ENCODE measurements around the gene STXBP6. TPM values are rescaled to one million over a fixed set of nuclear protein-coding genes. Genes with fewer than 3 reads are reported as not detected.

Gene STXBP6
- total and polyA plus RNA-seq, 10 of the 15 experiments (the other 5 are each of a cell fraction or from before 2014, with no cell fraction given) = 1.2 to 47.3 (median 1.9) TPM

- BruUV-seq (replicated peaks) = no TSS peak
- intact Hi-C loops (cut with micrococcal nuclease; ENCODE audit: unreplicated experiment) = no loop called here
These were observed 128.0 kb downstream of the STXBP6 start for GRCh38 chr14:24921903-24922302.

GRCh38 chr14:24920265-24921075, 129.5 kb downstream of the STXBP6 start:
- H3K27ac ChIP-seq (ENCODE audit: control insufficient read depth, insufficient read depth) = no peak overlapping the region
- 17% methylated on average over 4 of the region's 4 CpGs for WGBS (ENCODE audit: insufficient coverage, insufficient replicate concordance, low lambda C conversion rate, missing lambda C conversion rate)
- FAIRE-seq = no peak
- no peaks in the 10 kb centered on the region for H3K36me3 ChIP-seq (ENCODE audit: control insufficient read depth in 2 of 2, insufficient read depth in 2 of 2, low read length in 1 of 2)
- ChIA-PET CTCF (interaction anchor here (0.8 to 2.8 kb wide), 6 partner anchors 9 to 210 kb away, joined by 3 to 11 read pairs (median 6); no protein-coding TSS in a partner anchor), SMC1A (ENCODE audit: uncharacterized antibody, unreplicated experiment) (interaction anchor here (0.7 to 3.3 kb wide), 16 partner anchors 9 to 122 kb away, joined by 3 to 14 read pairs (median 4); no protein-coding TSS in a partner anchor), POLR2A (interaction anchor here (0.6 to 1.4 kb wide), 3 partner anchors 33 to 229 kb away, joined by 3 to 10 read pairs (median 3); no protein-coding TSS in a partner anchor), RAD21 (ENCODE audit: unreplicated experiment) (interaction anchor here (0.9 to 2.6 kb wide), 9 partner anchors 9 to 113 kb away, joined by 3 to 12 read pairs (median 3); no protein-coding TSS in a partner anchor)
- H3K9ac ChIP-seq (ENCODE audit: control insufficient read depth, insufficient read depth, low read length) = no peak overlapping the region
- BruUV-seq (replicated peaks) = no TSS peak
- H3K4me3 ChIP-seq = no peak overlapping the region
- intact Hi-C loops (cut with micrococcal nuclease; ENCODE audit: unreplicated experiment) (no loop called here), in situ Hi-C loops (cut with MboI) (no loop called here)
- H4K20me1 ChIP-seq (ENCODE audit: control insufficient read depth, insufficient read depth) = no peaks in the 10 kb centered on the region
- H3K4me1 ChIP-seq (ENCODE audit: control insufficient read depth, insufficient read depth, low read length) = no peaks in the 10 kb centered on the region
- no peak overlapping the region for H2AFZ ChIP-seq (ENCODE audit: control insufficient read depth, low read depth, low read length)
- H3K9me3 ChIP-seq (replicated peaks; ENCODE audit: control insufficient read depth, insufficient read depth, low read length) = no peaks in the 10 kb centered on the region
- ATAC-seq = no peak
- no peaks in the 10 kb centered on the region for H3K79me2 ChIP-seq (ENCODE audit: control insufficient read depth, insufficient read depth, low read length)
- TF ChIP-seq LARP7 (IDR thresholded peaks at IDR 0.05) = no peak
- TF ChIP-seq BRCA1 (IDR thresholded peaks at IDR 0.05; ENCODE audit: low read depth, low read length) = no peak
- no peak for TF ChIP-seq HSF1 (IDR thresholded peaks at IDR 0.05; ENCODE audit: low read depth, low read length)
- TF ChIP-seq NFXL1 (IDR thresholded peaks at IDR 0.05; ENCODE audit: borderline replicate concordance) = no peak
- no peak for TF ChIP-seq MTA3 (IDR thresholded peaks at IDR 0.05; ENCODE audit: borderline replicate concordance, low read length)
- H3K4me2 ChIP-seq (ENCODE audit: control insufficient read depth, insufficient read depth) = no peak overlapping the region
- H3K27me3 ChIP-seq (replicated peaks in 1 of 2; ENCODE audit: control insufficient read depth in 2 of 2, insufficient read depth in 2 of 2, low read length in 1 of 2) = no peaks in the 10 kb centered on the region
- no peak for DNase-seq (ENCODE audit: low read depth, low spot score)

More at GRCh38 chr14:24921903-24922302, 128.0 kb downstream of the STXBP6 start:
- no peak for DNase-seq (ENCODE audit: low read depth, low spot score)
- 45% methylated on average over 1 of the region's 1 CpG for WGBS (ENCODE audit: insufficient coverage, insufficient replicate concordance, low lambda C conversion rate, missing lambda C conversion rate)
- Histone ChIP-seq H3K36me3 (ENCODE audit: control insufficient read depth in 2 of 2, insufficient read depth in 2 of 2, low read length in 1 of 2) (no peaks in the 10 kb centered on the region), H3K79me2 (ENCODE audit: control insufficient read depth, insufficient read depth, low read length) (no peaks in the 10 kb centered on the region), H3K4me3 (no peak overlapping the region), H3K4me1 (ENCODE audit: control insufficient read depth, insufficient read depth, low read length) (no peaks in the 10 kb centered on the region), H3K4me2 (ENCODE audit: control insufficient read depth, insufficient read depth) (no peak overlapping the region), H3K9me3 (replicated peaks; ENCODE audit: control insufficient read depth, insufficient read depth, low read length) (no peaks in the 10 kb centered on the region), H3K27ac (ENCODE audit: control insufficient read depth, insufficient read depth) (no peak overlapping the region), H2AFZ (ENCODE audit: control insufficient read depth, low read depth, low read length) (no peak overlapping the region), H3K27me3 (replicated peaks in 1 of 2; ENCODE audit: control insufficient read depth in 2 of 2, insufficient read depth in 2 of 2, low read length in 1 of 2) (no peaks in the 10 kb centered on the region), H4K20me1 (ENCODE audit: control insufficient read depth, insufficient read depth) (no peaks in the 10 kb centered on the region), H3K9ac (ENCODE audit: control insufficient read depth, insufficient read depth, low read length) (no peak overlapping the region)
- peak; percentile 14; the same call in 1 of the 3 replicates for ATAC-seq
- TF ChIP-seq SPI1 (IDR thresholded peaks at IDR 0.05; ENCODE audit: borderline replicate concordance, insufficient read depth, low read depth, low read length) = no peak
- TF ChIP-seq IKZF2 (IDR thresholded peaks at IDR 0.05) = peak in 1 of 2 experiments; percentile 29; a peak in 1 of 4 replicates
- SMC1A ChIA-PET (ENCODE audit: uncharacterized antibody, unreplicated experiment) = interaction anchor here (0.6 to 6.8 kb wide), 8 partner anchors 10 to 112 kb away, joined by 3 to 84 read pairs (median 6); no protein-coding TSS in a partner anchor
- RAD21 ChIA-PET (ENCODE audit: unreplicated experiment) = interaction anchor here (0.8 to 2.6 kb wide), 3 partner anchors 9 to 106 kb away, joined by 3 to 12 read pairs (median 4); no protein-coding TSS in a partner anchor
- in situ Hi-C loops (cut with MboI) = no loop called here
- CTCF ChIA-PET = interaction anchor here (1.0 to 2.8 kb wide), 5 partner anchors 10 to 212 kb away, joined by 3 to 11 read pairs (median 5); no protein-coding TSS in a partner anchor
- FAIRE-seq = no peak
- POLR2A ChIA-PET = interaction anchor here (0.6 to 1.4 kb wide), 3 partner anchors 10 to 210 kb away, joined by 3 to 10 read pairs (median 3); no protein-coding TSS in a partner anchor
